Endothelial cell of umbilical vein (primary cell): ENCODE measurements around the gene HIPK1. TPM values are rescaled to one million over a fixed set of nuclear protein-coding genes. Genes with fewer than 3 reads are reported as not detected.

Source experiments
- BruUV-seq: library from RNA; stranded (reverse); fragments of 400-500 nt; replicated peaks from 2 replicates; lab custom pipeline; 2021; lab: Mats Ljungman, UMichigan
- CTCF ChIA-PET: fragments of 300-600, 350-600 bp; sonication (Branson Sonifier 250); formaldehyde crosslinking; loops from one replicate; lab custom pipeline; 2021; ENCODE audit warnings: antibody characterized with exemption, inconsistent platforms; lab: Charles Lee
- POLR2A ChIA-PET: fragments of 300-600, 350-600 bp; sonication (Branson Sonifier 250); formaldehyde crosslinking; loops from one replicate; lab custom pipeline; 2021; ENCODE audit warnings: antibody characterized with exemption, inconsistent platforms; lab: Charles Lee
- DNase-seq: peaks from one replicate; pipeline ENCODE4 v3.0.0-alpha.2; 2011; ENCODE audit warnings: low read depth, low spot score
- FAIRE-seq: peaks from 2 replicates; lab custom pipeline; 2011; peaks lifted over from hg19 to GRCh38; lab: Jason Lieb, UNC
- H2AFZ ChIP-seq: 2 replicates; pipeline ENCODE4 v1.6.0; 2012; ENCODE audit warnings: low read depth, low read length, control low read depth, inconsistent platforms
- H3K27ac ChIP-seq: 2 replicates; pipeline ENCODE4 v1.5.1; 2011; ENCODE audit warnings: low read depth, mild to moderate bottlenecking, control low read depth, low read length, moderate library complexity; ENCODE audit not compliant: insufficient read depth
- H3K27me3 ChIP-seq, 2 experiments: 2 replicates each; pipeline versions ENCODE4 v1.6.0 to v1.6.1; 2011; ENCODE audit warnings: low read length in 2 of 2, mixed read lengths in 1 of 2; ENCODE audit not compliant: control insufficient read depth in 2 of 2, insufficient read depth in 2 of 2
- H3K36me3 ChIP-seq, 2 experiments: 2 replicates in 1 of 2; 3 replicates in 1 of 2; pipeline ENCODE4 v1.5.1; 2011; ENCODE audit warnings: low read length in 2 of 2, mild to moderate bottlenecking in 1 of 2, moderate library complexity in 1 of 2; ENCODE audit not compliant: control insufficient read depth in 2 of 2, insufficient read depth in 2 of 2; ENCODE audit errors: extremely low read depth in 1 of 2
- H3K4me1 ChIP-seq: 3 replicates; pipeline ENCODE4 v1.5.1; 2011; ENCODE audit warnings: mild to moderate bottlenecking, low read length; ENCODE audit not compliant: control insufficient read depth, insufficient read depth; ENCODE audit errors: extremely low read depth
- H3K4me2 ChIP-seq: 2 replicates; pipeline ENCODE4 v1.6.1; 2011; ENCODE audit warnings: low read length, control low read depth, mixed read lengths; ENCODE audit not compliant: insufficient read depth
- H3K4me3 ChIP-seq, 3 experiments: fragments of 200-600 bp in 1 of 3; sonication (generic), shearing (Covaris generic) in 1 of 3; replicated peaks in 1 of 3; 2 replicates each; pipeline ENCODE4 v1.5.1; 2011 to 2016; ENCODE audit warnings: control low read depth in 3 of 3, low read length in 3 of 3, mild to moderate bottlenecking in 2 of 3, inconsistent platforms in 1 of 3, low read depth in 1 of 3, moderate library complexity in 1 of 3; ENCODE audit not compliant: insufficient read depth in 1 of 3
- H3K79me2 ChIP-seq: 2 replicates; pipeline ENCODE4 v1.6.0; 2012; ENCODE audit warnings: low read length, inconsistent platforms; ENCODE audit not compliant: control insufficient read depth, insufficient read depth
- H3K9ac ChIP-seq: replicated peaks from 2 replicates; pipeline ENCODE3; 2011; ENCODE audit warnings: low read length, control low read depth; ENCODE audit not compliant: insufficient read depth; ENCODE audit errors: extremely low read depth
- H3K9me1 ChIP-seq: replicated peaks from 3 replicates; pipeline ENCODE4 v1.6.0; 2011; ENCODE audit warnings: mild to moderate bottlenecking, low read length; ENCODE audit not compliant: control insufficient read depth, insufficient read depth; ENCODE audit errors: extremely low read depth
- H3K9me3 ChIP-seq: replicated peaks from 2 replicates; pipeline ENCODE4 v1.5.1; 2012; ENCODE audit warnings: low read length, inconsistent platforms; ENCODE audit not compliant: control insufficient read depth, insufficient read depth
- H4K20me1 ChIP-seq: replicated peaks from 2 replicates; pipeline ENCODE3; 2011; ENCODE audit warnings: mild to moderate bottlenecking, low read length; ENCODE audit not compliant: control insufficient read depth, insufficient read depth; ENCODE audit errors: extremely low read depth
- CTCF ChIP-seq, 2 donors: IDR thresholded peaks; 1 replicate in 1 of 2; 2 replicates in 1 of 2; pipeline ENCODE4 v1.5.1; 2011; ENCODE audit warnings: low read length in 2 of 2, mild to moderate bottlenecking in 2 of 2, moderate library complexity in 2 of 2, control low read depth in 1 of 2, inconsistent platforms in 1 of 2, low read depth in 1 of 2; ENCODE audit not compliant: insufficient read depth in 1 of 2; ENCODE audit errors: extremely low read depth in 1 of 2
- EZH2 ChIP-seq: IDR thresholded peaks from 2 replicates; pipeline ENCODE4 v1.6.1; 2012; ENCODE audit warnings: borderline replicate concordance, low read depth, mild to moderate bottlenecking, moderate library complexity, low read length, inconsistent platforms; ENCODE audit not compliant: severe bottlenecking
- FOS ChIP-seq: IDR thresholded peaks from 2 replicates; pipeline ENCODE4 v1.6.1; 2011; ENCODE audit warnings: mild to moderate bottlenecking, low read length, moderate library complexity, borderline replicate concordance; ENCODE audit not compliant: insufficient read depth
- GATA2 ChIP-seq: IDR thresholded peaks from 2 replicates; pipeline ENCODE4 v1.7.0; 2011; ENCODE audit warnings: low read depth, mild to moderate bottlenecking, moderate library complexity, mixed read lengths, low read length; ENCODE audit not compliant: insufficient read length, insufficient read depth
- JUN ChIP-seq: IDR thresholded peaks from 2 replicates; pipeline ENCODE4 v1.6.1; 2011; ENCODE audit warnings: borderline replicate concordance, low read depth; ENCODE audit not compliant: insufficient read length, insufficient read depth
- MAX ChIP-seq: IDR thresholded peaks from 2 replicates; pipeline ENCODE4 v1.6.1; 2011; ENCODE audit not compliant: insufficient read depth, insufficient read length
- MYC ChIP-seq: IDR thresholded peaks from one replicate; pipeline ENCODE4 v1.6.1; 2011; ENCODE audit warnings: mild to moderate bottlenecking, low read depth, low read length
- POLR2A ChIP-seq: IDR thresholded peaks from 2 replicates; pipeline ENCODE4 v1.6.1; 2012; ENCODE audit warnings: low read depth, mild to moderate bottlenecking, control low read depth, low read length
- POLR2AphosphoS5 ChIP-seq: IDR thresholded peaks from 2 replicates; pipeline ENCODE4 v1.6.1; 2012; ENCODE audit warnings: low read depth, mild to moderate bottlenecking, control low read depth, low read length, moderate library complexity; ENCODE audit not compliant: insufficient read depth
- dilution Hi-C: fragments of 300-500 bp; cut with MboI; formaldehyde crosslinking; loops from one replicate; pipeline ENCODE4 v1.15.0; 2019; ENCODE audit warnings: low sequenced_read_pairs; ENCODE audit not compliant: extremely low pct_ligation_motif_present
- intact Hi-C: fragments of 100-400 bp; cut with micrococcal nuclease; formaldehyde crosslinking; loops from one replicate; pipeline ENCODE4 v1.10.0; 2022
- polyA plus RNA-seq, 4 experiments: library from polyadenylated mRNA; depleted of rRNA in 3 of 4; stranded (reverse) in 3 of 4; unstranded in 1 of 4; fragments of >200 nt; gene quantifications; 2 replicates each; pipeline versions ENCODE4 v1.2.1 to v1.2.3, GENCODE V29; 2011 to 2012; ENCODE audit warnings: missing spikeins in 1 of 4
- total RNA-seq: library from RNA; stranded (reverse); gene quantifications from 2 replicates; pipeline ENCODE4 v1.2.3, GENCODE V29; 2021

The HIPK1 gene
- total and polyA plus RNA-seq, 2 donors (not counting 3 experiments of a cell fraction or from before 2014, with no cell fraction given): 39.3 to 56.1 TPM

- BruUV-seq: TSS peak; percentile 68
- CTCF ChIA-PET: interaction anchor here (0.6 to 4.8 kb wide), 15 partner anchors 9 to 378 kb away, joined by 3 to 54 read pairs (median 4); partner anchors contain the start of gene HIPK1
- TF ChIP-seq FOS (no peak), POLR2A (no peak), POLR2AphosphoS5 (no peak), GATA2 (no peak), MYC (no peak), MAX (no peak), CTCF (IDR thresholded peaks at IDR 0.05; ENCODE audit: extremely low read depth in 1 of 2, insufficient read depth in 1 of 2, low read depth in 1 of 2, low read length in 2 of 2) (no peak), JUN (no peak), EZH2 (no peak)
- Histone ChIP-seq H3K27me3 (no peaks in the 10 kb centered on the region), H3K4me2 (peak overlapping the region; percentile 88), H3K79me2 (peaks cover 30% of the 10 kb centered on the region), H2AFZ (peak overlapping the region; percentile 69), H4K20me1 (no peaks in the 10 kb centered on the region), H3K36me3 (peaks cover 6% of the 10 kb centered on the region in 2 experiments), H3K4me1 (peaks cover 12% of the 10 kb centered on the region), H3K4me3 (peak overlapping the region; percentile 55 to 86 (median 60)), H3K9me1 (no peaks in the 10 kb centered on the region), H3K9ac (peak overlapping the region; percentile 91), H3K9me3 (no peaks in the 10 kb centered on the region), H3K27ac (peak overlapping the region; percentile 72)
- POLR2A ChIA-PET: interaction anchor here (0.6 to 1.7 kb wide), 6 partner anchors 25 to 146 kb away, joined by 3 to 8 read pairs (median 5); partner anchors contain the start of genes HIPK1 and RSBN1
- intact Hi-C loops (loop anchor here (2.0 to 10.0 kb wide), 3 partner anchors 75 to 1189 kb away; partner anchors contain the start of genes OLFML3 and PPM1J), dilution Hi-C loops (no loop called here)
- no peak for FAIRE-seq
- no peak for DNase-seq
Measured at GRCh38 chr1:113904293-113904673, 24.8 kb upstream of the HIPK1 start.
